Neural progenitor cell (in vitro differentiated cells): ENCODE data around the gene CTIF.

Source experiments
- EZH2 ChIP-seq: fragments of 200-600 bp; sonication (generic); IDR thresholded peaks from 2 replicates; pipeline ENCODE4 v1.6.1; 2017; ENCODE audit warnings: antibody characterized with exemption, mild to moderate bottlenecking, moderate library complexity
- EZH2phosphoT487 ChIP-seq: fragments of 200-600 bp; sonication (generic); IDR thresholded peaks from 2 replicates; pipeline ENCODE4 v1.6.1; 2017; ENCODE audit warnings: antibody characterized with exemption
- TF ChIP-seq, protein P1 (sequence below): fragments of 200-600 bp; sonication (generic); IDR thresholded peaks from 2 replicates; pipeline ENCODE4 v1.5.1; 2017; ENCODE audit warnings: antibody characterized with exemption, mild to moderate bottlenecking

DNA sequence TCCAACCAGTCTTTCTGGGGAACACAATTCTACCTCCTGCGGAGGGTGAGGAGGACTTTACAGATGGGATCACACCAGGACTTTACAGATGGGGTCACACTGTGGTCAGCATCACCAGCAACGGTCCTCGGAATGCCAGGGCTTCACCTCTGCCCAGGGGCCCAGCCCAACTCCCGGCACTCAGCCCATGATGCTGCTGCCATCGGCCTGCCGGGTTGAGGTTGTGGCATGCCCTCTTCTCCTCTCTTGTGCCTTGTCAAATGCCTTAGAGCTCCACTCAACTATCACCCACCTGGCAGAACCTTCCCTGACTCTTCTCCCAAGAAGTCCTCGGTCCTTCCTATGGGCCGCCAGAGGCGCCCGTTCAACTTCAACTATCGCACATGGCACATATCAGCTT is 166.7 kb downstream of the CTIF start:
- TF ChIP-seq, protein P1, sequence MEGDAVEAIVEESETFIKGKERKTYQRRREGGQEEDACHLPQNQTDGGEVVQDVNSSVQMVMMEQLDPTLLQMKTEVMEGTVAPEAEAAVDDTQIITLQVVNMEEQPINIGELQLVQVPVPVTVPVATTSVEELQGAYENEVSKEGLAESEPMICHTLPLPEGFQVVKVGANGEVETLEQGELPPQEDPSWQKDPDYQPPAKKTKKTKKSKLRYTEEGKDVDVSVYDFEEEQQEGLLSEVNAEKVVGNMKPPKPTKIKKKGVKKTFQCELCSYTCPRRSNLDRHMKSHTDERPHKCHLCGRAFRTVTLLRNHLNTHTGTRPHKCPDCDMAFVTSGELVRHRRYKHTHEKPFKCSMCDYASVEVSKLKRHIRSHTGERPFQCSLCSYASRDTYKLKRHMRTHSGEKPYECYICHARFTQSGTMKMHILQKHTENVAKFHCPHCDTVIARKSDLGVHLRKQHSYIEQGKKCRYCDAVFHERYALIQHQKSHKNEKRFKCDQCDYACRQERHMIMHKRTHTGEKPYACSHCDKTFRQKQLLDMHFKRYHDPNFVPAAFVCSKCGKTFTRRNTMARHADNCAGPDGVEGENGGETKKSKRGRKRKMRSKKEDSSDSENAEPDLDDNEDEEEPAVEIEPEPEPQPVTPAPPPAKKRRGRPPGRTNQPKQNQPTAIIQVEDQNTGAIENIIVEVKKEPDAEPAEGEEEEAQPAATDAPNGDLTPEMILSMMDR: no peak
- TF ChIP-seq EZH2phosphoT487 (no peak), EZH2 (no peak)
